ENCODE data around the gene LRRFIP2.
"Not testable (repeated sequence)": the region's sequence is repeated elsewhere in the genome, so short reads cannot be mapped to it uniquely, and the experiment has no call there.

The LRRFIP2 gene

GRCh38 chr3:37064747-37065146, 109.6 kb downstream of the LRRFIP2 start:
- no peak for DNase-seq (ENCODE audit: low read depth)

GRCh38 chr3:37058117-37058516, 116.3 kb downstream of the LRRFIP2 start:
- DNase-seq (ENCODE audit: low read depth): no peak

- no peak for DNase-seq (ENCODE audit: low read depth)
Observed at GRCh38 chr3:37056826-37057225, 117.6 kb downstream of the LRRFIP2 start.

- DNase-seq (ENCODE audit: low read depth): not testable (repeated sequence)
Observed at GRCh38 chr3:37055077-37055476, 119.3 kb downstream of the LRRFIP2 start.

- no peak for DNase-seq (ENCODE audit: low read depth)
Observed at GRCh38 chr3:37054370-37054769, 120.0 kb downstream of the LRRFIP2 start.

- DNase-seq (ENCODE audit: low read depth): no peak
Observed at GRCh38 chr3:37053753-37054152, 120.6 kb downstream of the LRRFIP2 start.

- DNase-seq (ENCODE audit: low read depth): no peak
Observed at GRCh38 chr3:37053337-37053736, 121.0 kb downstream of the LRRFIP2 start.

- DNase-seq (ENCODE audit: low read depth): no peak
Observed at GRCh38 chr3:37052860-37053259, 121.5 kb downstream of the LRRFIP2 start.

GRCh38 chr3:37050282-37050681, 124.1 kb downstream of the LRRFIP2 start:
- no peak for DNase-seq (ENCODE audit: low read depth)

- not testable (repeated sequence) for DNase-seq (ENCODE audit: low read depth)
Observed at GRCh38 chr3:37042712-37043111, 131.7 kb downstream of the LRRFIP2 start.

- no peak for DNase-seq (ENCODE audit: low read depth)
Observed at GRCh38 chr3:37041546-37042195, 132.7 kb downstream of the LRRFIP2 start.

GRCh38 chr3:37040231-37040630, 134.2 kb downstream of the LRRFIP2 start:
- no peak for DNase-seq (ENCODE audit: low read depth)

GRCh38 chr3:37039161-37039846, 135.1 kb downstream of the LRRFIP2 start:
- DNase-seq (ENCODE audit: low read depth): no peak

- DNase-seq (ENCODE audit: low read depth): no peak
Observed at GRCh38 chr3:37037352-37037751, 137.0 kb downstream of the LRRFIP2 start.

GRCh38 chr3:37032961-37033360, 141.4 kb downstream of the LRRFIP2 start:
- DNase-seq (ENCODE audit: low read depth): no peak

- DNase-seq (ENCODE audit: low read depth): no peak
Observed at GRCh38 chr3:37031096-37031682, 143.2 kb downstream of the LRRFIP2 start.

GRCh38 chr3:37030588-37030987, 143.8 kb downstream of the LRRFIP2 start:
- DNase-seq (ENCODE audit: low read depth): no peak

GRCh38 chr3:37029516-37030163, 144.7 kb downstream of the LRRFIP2 start:
- DNase-seq (ENCODE audit: low read depth): no peak

- DNase-seq (ENCODE audit: low read depth): no peak
Observed at GRCh38 chr3:37029111-37029510, 145.3 kb downstream of the LRRFIP2 start.

GRCh38 chr3:37028329-37028728, 146.1 kb downstream of the LRRFIP2 start:
- DNase-seq (ENCODE audit: low read depth): no peak

- DNase-seq (ENCODE audit: low read depth): no peak
Observed at GRCh38 chr3:37026851-37027250, 147.5 kb downstream of the LRRFIP2 start.

GRCh38 chr3:37025561-37026335, 148.6 kb downstream of the LRRFIP2 start:
- DNase-seq (ENCODE audit: low read depth): no peak

Measured in activated T-cell treated with anti-CD3 and anti-CD28 coated beads for 1 hour (primary cell).